K562 (cell line): Measurements from ENCODE around the gene ZFR2. TPM values are rescaled to one million over a fixed set of nuclear protein-coding genes. Genes with fewer than 3 reads are reported as not detected.

Experiments
- BMI1 ChIP-seq: fragments of 150-350 bp; IDR thresholded peaks from 2 replicates; pipeline ENCODE4 v1.6.1; 2014; ENCODE audit warnings: low read length
- COPS2 ChIP-seq: fragments of 450-650 bp; conservative IDR thresholded peaks from 2 replicates; pipeline ENCODE4 v1.6.1; 2016; ENCODE audit warnings: mild to moderate bottlenecking, moderate library complexity
- DPF2 ChIP-seq: fragments of 450-650 bp; IDR thresholded peaks from 2 replicates; pipeline ENCODE4 v1.6.1; 2016
- FOXK1 ChIP-seq: sonication (generic); formaldehyde crosslinking; IDR thresholded peaks from 2 replicates; pipeline ENCODE4 v1.8.0; 2022; ENCODE audit warnings: missing genetic modification reagents, mild to moderate bottlenecking, borderline replicate concordance
- JUND ChIP-seq, 2 experiments: IDR thresholded peaks; 2 replicates in 1 of 2; 3 replicates in 1 of 2; pipeline ENCODE4 v1.6.1; 2011; ENCODE audit warnings: borderline replicate concordance in 2 of 2, low read depth in 2 of 2, low read length in 2 of 2, improper control_type of control experiment in 1 of 2, missing biosample characterization in 1 of 2, missing genetic modification characterization in 1 of 2, missing genetic modification reagents in 1 of 2
- KLF16 ChIP-seq: IDR thresholded peaks from 2 replicates; pipeline ENCODE4 v1.6.1; 2016; ENCODE audit warnings: antibody characterized with exemption
- MAFG ChIP-seq: fragments of 450-650 bp; conservative IDR thresholded peaks from 2 replicates; pipeline ENCODE4 v1.6.1; 2016; ENCODE audit warnings: missing genetic modification characterization, missing compliant biosample characterization
- MNT ChIP-seq, 2 experiments: fragments of 450-650 bp; conservative IDR thresholded peaks; 2 replicates each; pipeline ENCODE4 v1.6.1; 2017; ENCODE audit warnings: mild to moderate bottlenecking in 2 of 2, moderate library complexity in 2 of 2
- NFE2 ChIP-seq: IDR thresholded peaks from 2 replicates; pipeline ENCODE4 v1.6.1; 2014; ENCODE audit warnings: antibody characterized with exemption, low read depth
- NR4A1 ChIP-seq, 2 experiments: fragments of 250-450 bp in 1 of 2; fragments of 450-650 bp in 1 of 2; sonication (Bioruptor Pico) in 1 of 2; IDR thresholded peaks; 2 replicates each; pipeline versions ENCODE4 v1.4.0 to v1.6.1; 2016 to 2020; ENCODE audit warnings: mild to moderate bottlenecking in 2 of 2, missing compliant biosample characterization in 1 of 2, missing genetic modification characterization in 1 of 2, moderate library complexity in 1 of 2
- NRF1 ChIP-seq, 2 experiments: fragments of 450-650 bp; IDR thresholded peaks in 1 of 2; conservative IDR thresholded peaks in 1 of 2; 2 replicates each; pipeline ENCODE4 v1.6.1; 2014; ENCODE audit warnings: mild to moderate bottlenecking in 2 of 2
- RAD21 ChIP-seq, 2 experiments: fragments of 250-450 bp in 1 of 2; fragments of 450-650 bp in 1 of 2; sonication (Bioruptor Pico) in 1 of 2; formaldehyde crosslinking in 1 of 2; IDR thresholded peaks in 1 of 2; conservative IDR thresholded peaks in 1 of 2; 2 replicates each; pipeline versions ENCODE4 v1.4.0 to v1.8.0; 2020 to 2022; ENCODE audit warnings: mild to moderate bottlenecking in 2 of 2, moderate library complexity in 1 of 2
- SMARCA5 ChIP-seq: fragments of 450-650 bp; IDR thresholded peaks from 2 replicates; pipeline ENCODE4 v1.6.1; 2016
- SREBF2 ChIP-seq: sonication (generic); formaldehyde crosslinking; IDR thresholded peaks from 2 replicates; pipeline ENCODE4 v1.4.0; 2020; ENCODE audit warnings: mild to moderate bottlenecking, missing genetic modification reagents
- TOE1 ChIP-seq, 2 experiments: fragments of 450-650 bp in 1 of 2; sonication (generic) in 1 of 2; formaldehyde crosslinking in 1 of 2; IDR thresholded peaks; 2 replicates each; pipeline versions ENCODE4 v1.7.1 to v1.8.0; 2016 to 2022; ENCODE audit warnings: borderline replicate concordance in 2 of 2, mild to moderate bottlenecking in 2 of 2, antibody characterized with exemption in 1 of 2, inconsistent platforms in 1 of 2, low read depth in 1 of 2, missing genetic modification reagents in 1 of 2, moderate library complexity in 1 of 2
- VEZF1 ChIP-seq: fragments of 200-800 bp; sonication (Bioruptor generic); IDR thresholded peaks from 2 replicates; pipeline ENCODE4 v1.6.1; 2017; ENCODE audit warnings: missing genetic modification characterization, missing compliant biosample characterization
- ZEB2 ChIP-seq: fragments of 450-650 bp; IDR thresholded peaks from 2 replicates; pipeline ENCODE4 v1.6.1; 2016
- ZNF232 ChIP-seq: sonication (generic); formaldehyde crosslinking; IDR thresholded peaks from 2 replicates; pipeline ENCODE4 v1.8.0; 2022; ENCODE audit warnings: mild to moderate bottlenecking, missing genetic modification reagents
- ZNF431 ChIP-seq: sonication (generic); formaldehyde crosslinking; IDR thresholded peaks from 2 replicates; pipeline ENCODE4 v1.8.0; 2022; ENCODE audit warnings: mild to moderate bottlenecking, missing genetic modification reagents
- ZNF740 ChIP-seq, 3 experiments: fragments of 200-800 bp in 1 of 3; sonication (Bioruptor generic) in 1 of 3; sonication (generic) in 1 of 3; formaldehyde crosslinking in 1 of 3; IDR thresholded peaks; 2 replicates each; pipeline versions ENCODE4 v1.6.1 to v1.8.0; 2016 to 2022; ENCODE audit warnings: mild to moderate bottlenecking in 2 of 3, missing compliant biosample characterization in 2 of 3, missing genetic modification characterization in 2 of 3, missing genetic modification reagents in 1 of 3
- ZNF830 ChIP-seq: fragments of 250-450 bp; sonication (Bioruptor Pico); IDR thresholded peaks from 2 replicates; pipeline ENCODE4 v1.5.0; 2021; ENCODE audit warnings: mild to moderate bottlenecking
- polyA plus RNA-seq, 8 experiments: library from polyadenylated mRNA; depleted of rRNA in 4 of 8; stranded (reverse) in 5 of 8; unstranded in 3 of 8; fragments of >200 nt; fragmentation: Nextera tagmentation in 2 of 8; fragmentation: Illumina TruSeq in 1 of 8; extraction: Ambion mirVana in 2 of 8; extraction: Trizol in 1 of 8; gene quantifications; 2 replicates each; pipeline versions ENCODE4 v1.2.1 to v1.2.3, GENCODE V29; 2011 to 2014; ENCODE audit warnings: inconsistent platforms in 1 of 8, missing spikeins in 1 of 8
- total RNA-seq, 7 experiments: library from RNA; depleted of rRNA in 6 of 7; stranded (reverse); fragments of >200 nt in 6 of 7; fragmentation: Illumina TruSeq in 2 of 7; extraction: Trizol in 2 of 7; gene quantifications; 2 replicates each; pipeline versions ENCODE4 v1.2.1 to v1.2.3, GENCODE V29; 2011 to 2021; ENCODE audit warnings: low replicate concordance in 1 of 7

Gene ZFR2
- total and polyA plus RNA-seq, 9 of the 15 experiments (the other 6 are each of a cell fraction or from before 2014, with no cell fraction given), result 0.03 to 0.59 (median 0.07) TPM; not detected in 6

- TF ChIP-seq ZNF740 (CRISPR knock-in tag; IDR thresholded peaks at IDR 0.05) (peak; percentile 63; the same call in 1 of the 2 replicates), ZNF740 (tag; IDR thresholded peaks at IDR 0.05) (no peak), ZNF830 (CRISPR knock-in tag) (0 out of 2 replicates have a peak, but pooled peaks have one; percentile 74), SMARCA5 (0 out of 2 replicates have a peak, but pooled peaks have one; percentile 32), MAFG (tag) (0 out of 2 replicates have a peak, but pooled peaks have one; percentile 5), VEZF1 (CRISPR knock-in tag) (peak; percentile 40; the same call in 1 of the 2 replicates), COPS2 (no peak), DPF2 (peak; percentile 56; the same call in 1 of the 2 replicates), ZNF431 (0 out of 2 replicates have a peak, but pooled peaks have one; percentile 61), ZNF232 (CRISPR knock-in tag) (0 out of 2 replicates have a peak, but pooled peaks have one; percentile 44), NFE2 (peak; percentile 12; the same call in 1 of the 2 replicates), FOXK1 (CRISPR knock-in tag) (peak; percentile 48; the same call in 1 of the 2 replicates), RAD21 (CRISPR knock-in tag; conservative IDR thresholded peaks at IDR 0.05 in 1 of 2, IDR thresholded peaks at IDR 0.05 in 1 of 2) (peak; percentile 76 to 87), TOE1 (IDR thresholded peaks at IDR 0.05; ENCODE audit: borderline replicate concordance) (peak; percentile 77; the same call in 1 of the 2 replicates), TOE1 (CRISPR knock-in tag; IDR thresholded peaks at IDR 0.05; ENCODE audit: borderline replicate concordance, low read depth) (no peak), ZEB2 (no peak), KLF16 (0 out of 2 replicates have a peak, but pooled peaks have one; percentile 17), SREBF2 (CRISPR knock-in tag) (no peak), MNT (conservative IDR thresholded peaks at IDR 0.05) (peak in 1 of 2 experiments; percentile 71; a peak in 3 of 4 replicates), NR4A1 (CRISPR knock-in tag; IDR thresholded peaks at IDR 0.05) (no peak), NR4A1 (tag; IDR thresholded peaks at IDR 0.05) (0 out of 2 replicates have a peak, but pooled peaks have one; percentile 21), NRF1 (conservative IDR thresholded peaks at IDR 0.05 in 1 of 2, IDR thresholded peaks at IDR 0.05 in 1 of 2) (peak; percentile 47 to 49), BMI1 (no peak), JUND (IDR thresholded peaks at IDR 0.05; ENCODE audit: borderline replicate concordance, low read depth, low read length) (peak; percentile 27; the same call in 1 of the 2 replicates), JUND (tag; IDR thresholded peaks at IDR 0.05; ENCODE audit: borderline replicate concordance, low read depth, low read length) (no peak)
Observed at GRCh38 chr19:3821857-3822364, 46.9 kb downstream of the ZFR2 start (continued).
